GM12873 (cell line): ENCODE data around the gene FSHR.

Source experiments
- CTCF ChIP-seq: IDR thresholded peaks from 2 replicates; pipeline ENCODE4 v1.5.1; 2012; ENCODE audit warnings: low read depth, mild to moderate bottlenecking, moderate library complexity, low read length, control low read depth; ENCODE audit not compliant: insufficient read depth; ENCODE audit errors: missing control alignments

FSHR gene

GRCh38 chr2:49154891-49155290 is 576 bp upstream of the FSHR start:
- TF ChIP-seq CTCF: no peak

- no peak for TF ChIP-seq CTCF
Observed at GRCh38 chr2:49153252-49153651, 1.1 kb downstream of the FSHR start.

GRCh38 chr2:49152824-49153223 is 1.5 kb downstream of the FSHR start:
- TF ChIP-seq CTCF: no peak

- no peak for TF ChIP-seq CTCF
Observed at GRCh38 chr2:49146401-49146800, 7.9 kb downstream of the FSHR start.

GRCh38 chr2:49131801-49132200 is 22.5 kb downstream of the FSHR start:
- no peak for TF ChIP-seq CTCF

- no peak for TF ChIP-seq CTCF
Observed at GRCh38 chr2:49129034-49129433, 25.3 kb downstream of the FSHR start.

GRCh38 chr2:49123600-49123999 is 30.7 kb downstream of the FSHR start:
- TF ChIP-seq CTCF: no peak
